Body of pancreas (tissue), 4 donors: ENCODE results near the gene SBF2.

Experiments
- POLR2A ChIP-seq, 3 donors: fragments of 450-650 bp; IDR thresholded peaks; one replicate each; pipeline ENCODE4 v1.6.1; 2016; ENCODE audit warnings: antibody characterized with exemption in 3 of 3, mild to moderate bottlenecking in 2 of 3
- TF ChIP-seq, protein P1 (sequence below), 7 experiments: fragments of 450-650 bp in 4 of 7; fragments of 200-600 bp in 3 of 7; sonication (generic) in 3 of 7; IDR thresholded peaks; one replicate each; pipeline ENCODE4 v1.5.1; 2016 to 2019; ENCODE audit warnings: antibody characterized with exemption in 7 of 7

DNA sequence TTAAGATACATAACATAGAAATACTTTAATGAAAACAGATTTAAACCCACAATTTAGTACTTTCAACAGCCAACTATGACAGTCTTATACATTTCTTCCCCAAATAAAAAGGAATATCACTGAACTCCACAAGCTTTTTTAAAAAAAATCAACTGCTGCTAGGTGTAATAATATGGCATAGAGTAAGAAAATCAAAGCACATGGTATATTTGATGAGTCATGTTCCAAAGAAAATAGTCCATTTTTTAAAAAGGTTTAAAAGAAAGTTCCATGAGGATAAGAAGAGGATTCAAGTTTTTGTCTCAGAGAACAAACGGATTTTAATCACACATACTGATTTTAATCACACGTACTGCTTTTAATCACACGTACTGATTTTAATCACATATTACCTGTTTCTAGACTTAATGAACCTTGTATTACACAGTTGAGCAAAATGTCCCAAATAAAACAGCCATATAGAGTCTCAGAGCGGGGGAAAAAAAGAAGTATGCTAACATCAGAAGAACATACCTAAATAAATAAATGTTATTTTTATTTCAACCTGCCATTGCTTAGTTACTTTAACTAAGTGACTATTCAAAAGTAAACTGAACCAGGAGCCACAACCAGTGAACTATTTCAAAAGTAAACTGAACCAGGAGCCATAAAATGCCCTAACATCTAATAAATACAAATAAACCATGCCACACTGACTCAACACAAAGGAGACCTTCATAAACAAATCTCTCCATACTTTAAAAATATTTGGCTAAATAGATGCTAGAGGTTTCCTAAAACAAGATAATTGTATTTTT is 198.4 kb downstream of the SBF2 start:
- TF ChIP-seq, protein P1, sequence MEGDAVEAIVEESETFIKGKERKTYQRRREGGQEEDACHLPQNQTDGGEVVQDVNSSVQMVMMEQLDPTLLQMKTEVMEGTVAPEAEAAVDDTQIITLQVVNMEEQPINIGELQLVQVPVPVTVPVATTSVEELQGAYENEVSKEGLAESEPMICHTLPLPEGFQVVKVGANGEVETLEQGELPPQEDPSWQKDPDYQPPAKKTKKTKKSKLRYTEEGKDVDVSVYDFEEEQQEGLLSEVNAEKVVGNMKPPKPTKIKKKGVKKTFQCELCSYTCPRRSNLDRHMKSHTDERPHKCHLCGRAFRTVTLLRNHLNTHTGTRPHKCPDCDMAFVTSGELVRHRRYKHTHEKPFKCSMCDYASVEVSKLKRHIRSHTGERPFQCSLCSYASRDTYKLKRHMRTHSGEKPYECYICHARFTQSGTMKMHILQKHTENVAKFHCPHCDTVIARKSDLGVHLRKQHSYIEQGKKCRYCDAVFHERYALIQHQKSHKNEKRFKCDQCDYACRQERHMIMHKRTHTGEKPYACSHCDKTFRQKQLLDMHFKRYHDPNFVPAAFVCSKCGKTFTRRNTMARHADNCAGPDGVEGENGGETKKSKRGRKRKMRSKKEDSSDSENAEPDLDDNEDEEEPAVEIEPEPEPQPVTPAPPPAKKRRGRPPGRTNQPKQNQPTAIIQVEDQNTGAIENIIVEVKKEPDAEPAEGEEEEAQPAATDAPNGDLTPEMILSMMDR (IDR thresholded peaks at IDR 0.05), result no peak
- no peak for TF ChIP-seq POLR2A (IDR thresholded peaks at IDR 0.05)
